ENCODE data around the gene EHMT2.
"Not testable (repeated sequence)": the region's sequence is repeated elsewhere in the genome, so short reads cannot be mapped to it uniquely, and the experiment has no call there.

GRCh38 chr6:31857774-31858173 is 39.7 kb downstream of the EHMT2 start:
- not testable (repeated sequence) for TF ChIP-seq CTCF (conservative IDR thresholded peaks at IDR 0.05); EZH2 (IDR thresholded peaks at IDR 0.05; ENCODE audit: low read depth)
